K562 (cell line): ENCODE results near the gene SLC3A2. TPM values are rescaled to one million over a fixed set of nuclear protein-coding genes. Genes with fewer than 3 reads are reported as not detected.

ENCODE experiments used
- CREB1 ChIP-seq, 2 experiments: sonication (generic) in 1 of 2; formaldehyde crosslinking in 1 of 2; IDR thresholded peaks; 2 replicates each; pipeline versions ENCODE4 v1.6.1 to v1.8.0; 2012 to 2022; ENCODE audit warnings: inconsistent platforms in 1 of 2, mild to moderate bottlenecking in 1 of 2, missing genetic modification reagents in 1 of 2, moderate library complexity in 1 of 2
- ELF1 ChIP-seq: fragments of 200-800 bp; sonication (Bioruptor generic); IDR thresholded peaks from 2 replicates; pipeline ENCODE4 v1.6.1; 2016; ENCODE audit warnings: missing genetic modification characterization, missing compliant biosample characterization
- HNRNPH1 ChIP-seq: fragments of 200-400 bp; formaldehyde crosslinking; optimal IDR thresholded peaks from 2 replicates; pipeline ENCODE3; 2017; ENCODE audit warnings: low read depth, mild to moderate bottlenecking, low read length, moderate library complexity
- MAFF ChIP-seq: IDR thresholded peaks from 2 replicates; pipeline ENCODE4 v1.6.1; 2012; ENCODE audit warnings: low read length, improper control_type of control experiment
- MED1 ChIP-seq: sonication (generic); formaldehyde crosslinking; IDR thresholded peaks from 2 replicates; pipeline ENCODE4 v1.8.1; 2023; ENCODE audit warnings: missing genetic modification reagents, borderline replicate concordance
- MTA1 ChIP-seq: fragments of 450-650 bp; IDR thresholded peaks from 2 replicates; pipeline ENCODE4 v1.6.1; 2017; ENCODE audit warnings: borderline replicate concordance
- MTA2 ChIP-seq: fragments of 450-650 bp; IDR thresholded peaks from 2 replicates; pipeline ENCODE4 v1.6.1; 2016; ENCODE audit warnings: low read depth
- OTX1 ChIP-seq: fragments of 450-650 bp; formaldehyde crosslinking; IDR thresholded peaks from 2 replicates; pipeline ENCODE4 v1.4.0; 2022; ENCODE audit warnings: mild to moderate bottlenecking
- PHB2 ChIP-seq: fragments of 450-650 bp; IDR thresholded peaks from 2 replicates; pipeline ENCODE4 v1.6.1; 2017; ENCODE audit warnings: low read depth
- POLR2A ChIP-seq: fragments of 450-650 bp; conservative IDR thresholded peaks from 2 replicates; pipeline ENCODE4 v1.6.1; 2016
- SP1 ChIP-seq: sonication (generic); formaldehyde crosslinking; IDR thresholded peaks from 2 replicates; pipeline ENCODE4 v1.8.1; 2022; ENCODE audit warnings: mild to moderate bottlenecking, missing genetic modification reagents
- THRAP3 ChIP-seq: fragments of 450-650 bp; IDR thresholded peaks from 2 replicates; pipeline ENCODE4 v1.6.1; 2016; ENCODE audit warnings: mild to moderate bottlenecking, inconsistent platforms, borderline replicate concordance
- ZBTB7A ChIP-seq: IDR thresholded peaks from 2 replicates; pipeline ENCODE4 v1.6.1; 2011; ENCODE audit warnings: low read depth, mild to moderate bottlenecking, low read length, moderate library complexity, borderline replicate concordance; ENCODE audit not compliant: control insufficient read depth
- ZNF282 ChIP-seq: sonication (generic); formaldehyde crosslinking; IDR thresholded peaks from 2 replicates; pipeline ENCODE4 v1.8.1; 2023; ENCODE audit warnings: missing genetic modification reagents
- ZNF780A ChIP-seq: fragments of 250-450 bp; sonication (Bioruptor Pico); IDR thresholded peaks from 2 replicates; pipeline ENCODE4 v1.5.0; 2021; ENCODE audit warnings: mild to moderate bottlenecking
- polyA plus RNA-seq, 8 experiments: library from polyadenylated mRNA; depleted of rRNA in 4 of 8; stranded (reverse) in 5 of 8; unstranded in 3 of 8; fragments of >200 nt; fragmentation: Nextera tagmentation in 2 of 8; fragmentation: Illumina TruSeq in 1 of 8; extraction: Ambion mirVana in 2 of 8; extraction: Trizol in 1 of 8; gene quantifications; 2 replicates each; pipeline versions ENCODE4 v1.2.1 to v1.2.3, GENCODE V29; 2011 to 2014; ENCODE audit warnings: inconsistent platforms in 1 of 8, missing spikeins in 1 of 8
- total RNA-seq, 7 experiments: library from RNA; depleted of rRNA in 6 of 7; stranded (reverse); fragments of >200 nt in 6 of 7; fragmentation: Illumina TruSeq in 2 of 7; extraction: Trizol in 2 of 7; gene quantifications; 2 replicates each; pipeline versions ENCODE4 v1.2.1 to v1.2.3, GENCODE V29; 2011 to 2021; ENCODE audit warnings: low replicate concordance in 1 of 7
- TF ChIP-seq, protein P1 (sequence below): sonication (generic); formaldehyde crosslinking; IDR thresholded peaks from 2 replicates; pipeline ENCODE4 v1.8.1; 2023; ENCODE audit warnings: mild to moderate bottlenecking, missing genetic modification reagents
- TF ChIP-seq, protein P2 (sequence below), 2 experiments: fragments of 450-650 bp in 1 of 2; sonication (generic) in 1 of 2; formaldehyde crosslinking in 1 of 2; IDR thresholded peaks in 1 of 2; conservative IDR thresholded peaks in 1 of 2; 2 replicates each; pipeline versions ENCODE4 v1.6.1 to v1.8.1; 2016 to 2023; ENCODE audit warnings: mild to moderate bottlenecking in 2 of 2, moderate library complexity in 2 of 2, inconsistent platforms in 1 of 2, missing genetic modification reagents in 1 of 2
- TF ChIP-seq, protein P3 (sequence below): sonication (generic); formaldehyde crosslinking; IDR thresholded peaks from 2 replicates; pipeline ENCODE4 v1.8.0; 2022; ENCODE audit warnings: missing genetic modification reagents, mild to moderate bottlenecking, moderate library complexity, borderline replicate concordance
- TF ChIP-seq, protein P4 (sequence below): fragments of 250-450 bp; sonication (Bioruptor Pico); IDR thresholded peaks from 2 replicates; pipeline ENCODE4 v1.5.0; 2021
- TF ChIP-seq, protein P5 (sequence below): fragments of 450-650 bp; IDR thresholded peaks from 2 replicates; pipeline ENCODE4 v1.6.1; 2016; ENCODE audit warnings: antibody characterized with exemption
- TF ChIP-seq, protein P6 (sequence below): fragments of 200-800 bp; sonication (Bioruptor generic); IDR thresholded peaks from 2 replicates; pipeline ENCODE4 v1.6.1; 2017; ENCODE audit warnings: missing genetic modification characterization, missing compliant biosample characterization

The SLC3A2 gene
- total and polyA plus RNA-seq, 9 of the 15 experiments (the other 6 are each of a cell fraction or from before 2014, with no cell fraction given) = 20.0 to 296 (median 214) TPM

DNA sequence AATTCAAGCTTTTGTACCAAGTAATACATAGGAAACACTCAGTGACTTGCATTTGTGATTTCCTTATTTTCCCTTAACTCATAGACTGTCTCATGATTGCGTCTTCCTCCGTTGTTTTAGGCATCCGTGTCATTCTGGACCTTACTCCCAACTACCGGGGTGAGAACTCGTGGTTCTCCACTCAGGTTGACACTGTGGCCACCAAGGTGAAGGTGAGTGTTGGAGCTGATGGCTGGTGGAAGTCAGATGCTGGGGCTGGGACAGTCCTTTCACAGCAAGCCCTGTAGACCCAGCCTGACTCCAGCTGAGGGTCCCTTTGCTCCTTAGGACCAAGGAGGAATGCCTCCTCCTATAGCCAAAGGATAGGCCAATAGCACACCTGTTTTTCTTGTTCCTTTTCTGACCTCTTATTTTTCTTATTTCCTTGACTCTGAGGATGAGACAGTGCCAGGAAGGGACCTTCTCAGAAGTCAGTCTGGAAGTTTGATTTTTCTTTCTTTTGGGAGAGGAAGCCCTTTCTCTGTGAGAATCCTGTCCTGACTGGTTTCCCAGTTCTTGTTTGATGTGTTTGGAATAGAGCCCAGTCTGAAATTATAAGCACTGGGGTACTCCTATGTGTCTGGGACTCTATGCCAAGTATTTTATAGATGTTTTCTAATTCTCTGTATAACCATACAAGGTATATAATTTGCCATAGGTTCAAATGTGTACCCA lies 2.2 kb downstream of the SLC3A2 start (continued):
- no peak for TF ChIP-seq MAFF
- TF ChIP-seq, protein P1, sequence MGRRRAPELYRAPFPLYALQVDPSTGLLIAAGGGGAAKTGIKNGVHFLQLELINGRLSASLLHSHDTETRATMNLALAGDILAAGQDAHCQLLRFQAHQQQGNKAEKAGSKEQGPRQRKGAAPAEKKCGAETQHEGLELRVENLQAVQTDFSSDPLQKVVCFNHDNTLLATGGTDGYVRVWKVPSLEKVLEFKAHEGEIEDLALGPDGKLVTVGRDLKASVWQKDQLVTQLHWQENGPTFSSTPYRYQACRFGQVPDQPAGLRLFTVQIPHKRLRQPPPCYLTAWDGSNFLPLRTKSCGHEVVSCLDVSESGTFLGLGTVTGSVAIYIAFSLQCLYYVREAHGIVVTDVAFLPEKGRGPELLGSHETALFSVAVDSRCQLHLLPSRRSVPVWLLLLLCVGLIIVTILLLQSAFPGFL (CRISPR knock-in tag) = no peak
- no peak for TF ChIP-seq MTA2
- TF ChIP-seq, protein P2, sequence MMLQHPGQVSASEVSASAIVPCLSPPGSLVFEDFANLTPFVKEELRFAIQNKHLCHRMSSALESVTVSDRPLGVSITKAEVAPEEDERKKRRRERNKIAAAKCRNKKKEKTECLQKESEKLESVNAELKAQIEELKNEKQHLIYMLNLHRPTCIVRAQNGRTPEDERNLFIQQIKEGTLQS (IDR thresholded peaks at IDR 0.05) = no peak
- TF ChIP-seq, protein P2 (CRISPR knock-in tag; conservative IDR thresholded peaks at IDR 0.05) = 0 out of 2 replicates have a peak, but pooled peaks have one; percentile 35
- TF ChIP-seq THRAP3 = no peak
- TF ChIP-seq POLR2A = peak; percentile 14; the same call in 1 of the 2 replicates
- no peak for TF ChIP-seq CREB1 (IDR thresholded peaks at IDR 0.05)
- 0 out of 2 replicates have a peak, but pooled peaks have one; percentile 24 for TF ChIP-seq CREB1 (CRISPR knock-in tag; IDR thresholded peaks at IDR 0.05)
- TF ChIP-seq, protein P3, sequence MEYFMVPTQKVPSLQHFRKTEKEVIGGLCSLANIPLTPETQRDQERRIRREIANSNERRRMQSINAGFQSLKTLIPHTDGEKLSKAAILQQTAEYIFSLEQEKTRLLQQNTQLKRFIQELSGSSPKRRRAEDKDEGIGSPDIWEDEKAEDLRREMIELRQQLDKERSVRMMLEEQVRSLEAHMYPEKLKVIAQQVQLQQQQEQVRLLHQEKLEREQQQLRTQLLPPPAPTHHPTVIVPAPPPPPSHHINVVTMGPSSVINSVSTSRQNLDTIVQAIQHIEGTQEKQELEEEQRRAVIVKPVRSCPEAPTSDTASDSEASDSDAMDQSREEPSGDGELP = 0 out of 2 replicates have a peak, but pooled peaks have one; percentile 46
- TF ChIP-seq MED1 (CRISPR knock-in tag) = 0 out of 2 replicates have a peak, but pooled peaks have one; percentile 12
- no peak for TF ChIP-seq ELF1 (tag)
- TF ChIP-seq PHB2 = no peak
- no peak for TF ChIP-seq ZBTB7A
- peak; percentile 57; the same call in 1 of the 2 replicates for TF ChIP-seq SP1 (CRISPR knock-in tag)
- no peak for TF ChIP-seq HNRNPH1
- TF ChIP-seq, protein P4, sequence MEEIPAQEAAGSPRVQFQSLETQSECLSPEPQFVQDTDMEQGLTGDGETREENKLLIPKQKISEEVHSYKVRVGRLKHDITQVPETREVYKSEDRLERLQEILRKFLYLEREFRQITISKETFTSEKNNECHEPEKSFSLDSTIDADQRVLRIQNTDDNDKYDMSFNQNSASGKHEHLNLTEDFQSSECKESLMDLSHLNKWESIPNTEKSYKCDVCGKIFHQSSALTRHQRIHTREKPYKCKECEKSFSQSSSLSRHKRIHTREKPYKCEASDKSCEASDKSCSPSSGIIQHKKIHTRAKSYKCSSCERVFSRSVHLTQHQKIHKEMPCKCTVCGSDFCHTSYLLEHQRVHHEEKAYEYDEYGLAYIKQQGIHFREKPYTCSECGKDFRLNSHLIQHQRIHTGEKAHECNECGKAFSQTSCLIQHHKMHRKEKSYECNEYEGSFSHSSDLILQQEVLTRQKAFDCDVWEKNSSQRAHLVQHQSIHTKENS (CRISPR knock-in tag) = no peak
- TF ChIP-seq ZNF780A (CRISPR knock-in tag) = no peak
- no peak for TF ChIP-seq OTX1 (CRISPR knock-in tag)
- TF ChIP-seq, protein P5, sequence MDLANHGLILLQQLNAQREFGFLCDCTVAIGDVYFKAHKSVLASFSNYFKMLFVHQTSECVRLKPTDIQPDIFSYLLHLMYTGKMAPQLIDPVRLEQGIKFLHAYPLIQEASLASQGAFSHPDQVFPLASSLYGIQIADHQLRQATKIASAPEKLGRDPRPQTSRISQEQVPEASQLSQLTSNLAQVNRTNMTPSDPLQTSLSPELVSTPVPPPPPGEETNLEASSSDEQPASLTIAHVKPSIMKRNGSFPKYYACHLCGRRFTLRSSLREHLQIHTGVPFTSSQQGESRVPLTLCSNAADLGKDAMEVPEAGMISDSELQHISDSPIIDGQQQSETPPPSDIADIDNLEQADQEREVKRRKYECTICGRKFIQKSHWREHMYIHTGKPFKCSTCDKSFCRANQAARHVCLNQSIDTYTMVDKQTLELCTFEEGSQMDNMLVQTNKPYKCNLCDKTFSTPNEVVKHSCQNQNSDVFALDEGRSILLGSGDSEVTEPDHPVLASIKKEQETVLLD = no peak
- TF ChIP-seq, protein P6, sequence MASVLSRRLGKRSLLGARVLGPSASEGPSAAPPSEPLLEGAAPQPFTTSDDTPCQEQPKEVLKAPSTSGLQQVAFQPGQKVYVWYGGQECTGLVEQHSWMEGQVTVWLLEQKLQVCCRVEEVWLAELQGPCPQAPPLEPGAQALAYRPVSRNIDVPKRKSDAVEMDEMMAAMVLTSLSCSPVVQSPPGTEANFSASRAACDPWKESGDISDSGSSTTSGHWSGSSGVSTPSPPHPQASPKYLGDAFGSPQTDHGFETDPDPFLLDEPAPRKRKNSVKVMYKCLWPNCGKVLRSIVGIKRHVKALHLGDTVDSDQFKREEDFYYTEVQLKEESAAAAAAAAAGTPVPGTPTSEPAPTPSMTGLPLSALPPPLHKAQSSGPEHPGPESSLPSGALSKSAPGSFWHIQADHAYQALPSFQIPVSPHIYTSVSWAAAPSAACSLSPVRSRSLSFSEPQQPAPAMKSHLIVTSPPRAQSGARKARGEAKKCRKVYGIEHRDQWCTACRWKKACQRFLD (CRISPR knock-in tag) = no peak; the same call in 1 of the 2 replicates
- no peak for TF ChIP-seq MTA1
- TF ChIP-seq ZNF282 (CRISPR knock-in tag) = no peak
